ENCODE measurements around the gene GAB3. TPM values are rescaled to one million over a fixed set of nuclear protein-coding genes. Genes with fewer than 3 reads are reported as not detected.

Gene GAB3
- total and polyA plus RNA-seq, 2 of the 4 experiments (the other 2 are of a cell fraction): 2.2 to 3.7 TPM

DNA sequence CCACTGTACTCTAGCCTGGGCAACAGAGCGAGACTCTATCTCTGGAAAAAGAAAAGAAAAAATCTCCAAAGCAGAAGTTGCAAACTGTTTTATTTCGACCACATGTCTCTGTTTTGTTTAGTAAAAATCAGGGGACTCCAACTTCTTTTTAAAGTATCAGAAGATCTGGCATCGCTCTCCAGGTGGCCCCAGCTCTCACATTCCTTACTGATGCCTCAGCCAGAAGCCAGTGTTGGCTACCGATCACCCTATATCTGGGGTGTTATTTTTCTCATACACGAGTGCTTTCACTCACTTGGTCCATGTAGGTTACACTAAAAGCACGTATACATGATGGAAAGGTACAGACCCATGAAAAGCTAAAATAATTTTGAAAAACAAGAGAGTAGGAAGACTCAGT is 46.1 kb upstream of the GAB3 start (continued):
- TF ChIP-seq, protein P1, sequence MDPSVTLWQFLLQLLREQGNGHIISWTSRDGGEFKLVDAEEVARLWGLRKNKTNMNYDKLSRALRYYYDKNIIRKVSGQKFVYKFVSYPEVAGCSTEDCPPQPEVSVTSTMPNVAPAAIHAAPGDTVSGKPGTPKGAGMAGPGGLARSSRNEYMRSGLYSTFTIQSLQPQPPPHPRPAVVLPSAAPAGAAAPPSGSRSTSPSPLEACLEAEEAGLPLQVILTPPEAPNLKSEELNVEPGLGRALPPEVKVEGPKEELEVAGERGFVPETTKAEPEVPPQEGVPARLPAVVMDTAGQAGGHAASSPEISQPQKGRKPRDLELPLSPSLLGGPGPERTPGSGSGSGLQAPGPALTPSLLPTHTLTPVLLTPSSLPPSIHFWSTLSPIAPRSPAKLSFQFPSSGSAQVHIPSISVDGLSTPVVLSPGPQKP (IDR thresholded peaks at IDR 0.05; ENCODE audit: borderline replicate concordance, low read depth, low read length): no peak

DNA sequence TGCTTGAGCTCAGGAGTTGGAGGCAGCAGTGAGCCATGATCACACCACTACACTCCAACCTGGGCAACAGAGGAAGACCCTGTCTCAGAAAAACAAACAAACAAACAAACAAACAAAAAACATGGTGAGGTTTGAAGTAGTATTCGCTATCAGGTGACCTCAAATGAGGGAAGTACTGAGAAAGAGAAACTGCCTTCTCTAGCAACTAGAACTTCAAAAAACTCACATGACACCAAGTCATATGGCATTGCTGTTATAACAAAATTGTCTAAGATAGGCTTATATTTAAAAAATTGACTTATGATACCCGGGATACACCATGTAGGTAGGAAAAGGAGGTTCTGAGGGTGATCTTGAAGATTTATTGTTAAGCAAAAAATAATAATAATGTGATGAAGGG is 44.1 kb upstream of the GAB3 start:
- Histone ChIP-seq H2BK20ac (ENCODE audit: low read depth, low read length) (no peak overlapping the region), H3K4me1 (ENCODE audit: control insufficient read depth, insufficient read depth, low read length) (peaks cover 4% of the 10 kb centered on the region), H3K23ac (ENCODE audit: low read depth, low read length) (no peak overlapping the region), H4K91ac (ENCODE audit: insufficient read depth, low read depth, low read length) (no peak overlapping the region), H3K14ac (replicated peaks; ENCODE audit: low read depth, low read length) (no peak overlapping the region), H3K36me3 (ENCODE audit: control insufficient read depth, insufficient read depth, low read length) (no peaks in the 10 kb centered on the region), H2AK9ac (replicated peaks; ENCODE audit: low read depth, low read length, poor library complexity) (no peak overlapping the region), H2BK120ac (ENCODE audit: low read depth, low read length) (no peak overlapping the region), H3K9ac (ENCODE audit: low read depth, low read length) (no peak overlapping the region), H2AK5ac (ENCODE audit: low read depth, low read length) (no peak overlapping the region), H3K4ac (ENCODE audit: low read depth, low read length) (no peak overlapping the region), H4K5ac (ENCODE audit: low read depth, low read length) (no peak overlapping the region), H3K9me1 (ENCODE audit: insufficient read depth, low read length) (no peaks in the 10 kb centered on the region), H3K4me2 (ENCODE audit: low read depth, low read length) (no peak overlapping the region), H3K27ac (ENCODE audit: insufficient read depth, low read length) (no peak overlapping the region), H4K20me1 (ENCODE audit: insufficient read depth, low read length) (peaks cover 3% of the 10 kb centered on the region; the same call in 1 of the 2 replicates), H3K4me3 (ENCODE audit: insufficient read depth, low read depth, low read length) (no peak overlapping the region), H3K9me3 (ENCODE audit: control insufficient read depth, insufficient read depth, low read length) (no peaks in the 10 kb centered on the region), H2AFZ (replicated peaks; ENCODE audit: low read length, poor library complexity) (no peak overlapping the region), H3K27me3 (ENCODE audit: control insufficient read depth, insufficient read depth, low read length) (no peaks in the 10 kb centered on the region), H3K56ac (ENCODE audit: extremely low read depth, insufficient read depth, low read length) (no peak overlapping the region), H3K79me1 (ENCODE audit: low read depth in 1 of 2, low read length in 2 of 2) (peaks cover 5 to 16% of the 10 kb centered on the region in 2 experiments; a peak in 3 of 4 replicates), H4K8ac (ENCODE audit: low read depth in 2 of 2, low read length in 2 of 2) (no peak overlapping the region), H2BK5ac (ENCODE audit: low read depth, low read length, poor library complexity, severe bottlenecking) (no peak overlapping the region), H2BK15ac (ENCODE audit: low read depth, low read length) (no peak overlapping the region), H3K18ac (ENCODE audit: low read depth, low read length) (no peak overlapping the region)
- CTCF ChIA-PET: no interaction called here
- TF ChIP-seq, protein P2, sequence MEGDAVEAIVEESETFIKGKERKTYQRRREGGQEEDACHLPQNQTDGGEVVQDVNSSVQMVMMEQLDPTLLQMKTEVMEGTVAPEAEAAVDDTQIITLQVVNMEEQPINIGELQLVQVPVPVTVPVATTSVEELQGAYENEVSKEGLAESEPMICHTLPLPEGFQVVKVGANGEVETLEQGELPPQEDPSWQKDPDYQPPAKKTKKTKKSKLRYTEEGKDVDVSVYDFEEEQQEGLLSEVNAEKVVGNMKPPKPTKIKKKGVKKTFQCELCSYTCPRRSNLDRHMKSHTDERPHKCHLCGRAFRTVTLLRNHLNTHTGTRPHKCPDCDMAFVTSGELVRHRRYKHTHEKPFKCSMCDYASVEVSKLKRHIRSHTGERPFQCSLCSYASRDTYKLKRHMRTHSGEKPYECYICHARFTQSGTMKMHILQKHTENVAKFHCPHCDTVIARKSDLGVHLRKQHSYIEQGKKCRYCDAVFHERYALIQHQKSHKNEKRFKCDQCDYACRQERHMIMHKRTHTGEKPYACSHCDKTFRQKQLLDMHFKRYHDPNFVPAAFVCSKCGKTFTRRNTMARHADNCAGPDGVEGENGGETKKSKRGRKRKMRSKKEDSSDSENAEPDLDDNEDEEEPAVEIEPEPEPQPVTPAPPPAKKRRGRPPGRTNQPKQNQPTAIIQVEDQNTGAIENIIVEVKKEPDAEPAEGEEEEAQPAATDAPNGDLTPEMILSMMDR (conservative IDR thresholded peaks at IDR 0.05; ENCODE audit: low read depth, low read length): no peak
- in situ Hi-C loops (cut with MboI; ENCODE audit: low sequenced_read_pairs): no loop called here
- POLR2A ChIA-PET (ENCODE audit: unreplicated experiment): no interaction called here
- dilution Hi-C loops (cut with HindIII; ENCODE audit: low sequenced_read_pairs, unreplicated experiment): no loop called here
- no peak for DNase-seq
- intact Hi-C loops (cut with micrococcal nuclease): no loop called here
- BruUV-seq (replicated peaks): no TSS peak
- no peak for ATAC-seq (ENCODE audit: low read depth)
- WGBS, 2 experiments (ENCODE audit: extremely low coverage in 2 of 2, insufficient read length in 1 of 2): no CpG with 5 or more reads among the region's 2 CpGs
